NT2/D1 (cell line): ENCODE results near the gene CFAP58.

Source experiments
- SUZ12 ChIP-seq: IDR thresholded peaks from 2 replicates; pipeline ENCODE4 v1.6.1; 2011; ENCODE audit not compliant: insufficient read length, insufficient read depth; ENCODE audit errors: extremely low read depth
- YY1 ChIP-seq: IDR thresholded peaks from 2 replicates; pipeline ENCODE4 v1.6.1; 2011; ENCODE audit not compliant: insufficient read length, insufficient read depth
- ZNF274 ChIP-seq: IDR thresholded peaks from 2 replicates; pipeline ENCODE4 v1.6.1; 2011; ENCODE audit warnings: mild to moderate bottlenecking, low read depth, low read length

- no peak for TF ChIP-seq ZNF274
- no peak for TF ChIP-seq YY1
- TF ChIP-seq SUZ12 = no peak
Observed at GRCh38 chr10:104350127-104350635, 3.5 kb upstream of the CFAP58 start.
